Endothelial cell of umbilical vein (primary cell): ENCODE results near the gene ATP8A2. TPM values are rescaled to one million over a fixed set of nuclear protein-coding genes. Genes with fewer than 3 reads are reported as not detected.

Experiments used
- BruUV-seq: library from RNA; stranded (reverse); fragments of 400-500 nt; replicated peaks from 2 replicates; lab custom pipeline; 2021; lab: Mats Ljungman, UMichigan
- CTCF ChIA-PET: fragments of 300-600, 350-600 bp; sonication (Branson Sonifier 250); formaldehyde crosslinking; loops from one replicate; lab custom pipeline; 2021; ENCODE audit warnings: antibody characterized with exemption, inconsistent platforms; lab: Charles Lee
- POLR2A ChIA-PET: fragments of 300-600, 350-600 bp; sonication (Branson Sonifier 250); formaldehyde crosslinking; loops from one replicate; lab custom pipeline; 2021; ENCODE audit warnings: antibody characterized with exemption, inconsistent platforms; lab: Charles Lee
- DNase-seq: peaks from one replicate; pipeline ENCODE4 v3.0.0-alpha.2; 2011; ENCODE audit warnings: low read depth, low spot score
- FAIRE-seq: peaks from 2 replicates; lab custom pipeline; 2011; peaks lifted over from hg19 to GRCh38; lab: Jason Lieb, UNC
- H2AFZ ChIP-seq: 2 replicates; pipeline ENCODE4 v1.6.0; 2012; ENCODE audit warnings: low read depth, low read length, control low read depth, inconsistent platforms
- H3K27ac ChIP-seq: 2 replicates; pipeline ENCODE4 v1.5.1; 2011; ENCODE audit warnings: low read depth, mild to moderate bottlenecking, control low read depth, low read length, moderate library complexity; ENCODE audit not compliant: insufficient read depth
- H3K27me3 ChIP-seq, 2 experiments: 2 replicates each; pipeline versions ENCODE4 v1.6.0 to v1.6.1; 2011; ENCODE audit warnings: low read length in 2 of 2, mixed read lengths in 1 of 2; ENCODE audit not compliant: control insufficient read depth in 2 of 2, insufficient read depth in 2 of 2
- H3K36me3 ChIP-seq, 2 experiments: 2 replicates in 1 of 2; 3 replicates in 1 of 2; pipeline ENCODE4 v1.5.1; 2011; ENCODE audit warnings: low read length in 2 of 2, mild to moderate bottlenecking in 1 of 2, moderate library complexity in 1 of 2; ENCODE audit not compliant: control insufficient read depth in 2 of 2, insufficient read depth in 2 of 2; ENCODE audit errors: extremely low read depth in 1 of 2
- H3K4me1 ChIP-seq: 3 replicates; pipeline ENCODE4 v1.5.1; 2011; ENCODE audit warnings: mild to moderate bottlenecking, low read length; ENCODE audit not compliant: control insufficient read depth, insufficient read depth; ENCODE audit errors: extremely low read depth
- H3K4me2 ChIP-seq: 2 replicates; pipeline ENCODE4 v1.6.1; 2011; ENCODE audit warnings: low read length, control low read depth, mixed read lengths; ENCODE audit not compliant: insufficient read depth
- H3K4me3 ChIP-seq, 3 experiments: fragments of 200-600 bp in 1 of 3; sonication (generic), shearing (Covaris generic) in 1 of 3; replicated peaks in 1 of 3; 2 replicates each; pipeline ENCODE4 v1.5.1; 2011 to 2016; ENCODE audit warnings: control low read depth in 3 of 3, low read length in 3 of 3, mild to moderate bottlenecking in 2 of 3, inconsistent platforms in 1 of 3, low read depth in 1 of 3, moderate library complexity in 1 of 3; ENCODE audit not compliant: insufficient read depth in 1 of 3
- H3K79me2 ChIP-seq: 2 replicates; pipeline ENCODE4 v1.6.0; 2012; ENCODE audit warnings: low read length, inconsistent platforms; ENCODE audit not compliant: control insufficient read depth, insufficient read depth
- H3K9ac ChIP-seq: replicated peaks from 2 replicates; pipeline ENCODE3; 2011; ENCODE audit warnings: low read length, control low read depth; ENCODE audit not compliant: insufficient read depth; ENCODE audit errors: extremely low read depth
- H3K9me1 ChIP-seq: replicated peaks from 3 replicates; pipeline ENCODE4 v1.6.0; 2011; ENCODE audit warnings: mild to moderate bottlenecking, low read length; ENCODE audit not compliant: control insufficient read depth, insufficient read depth; ENCODE audit errors: extremely low read depth
- H3K9me3 ChIP-seq: replicated peaks from 2 replicates; pipeline ENCODE4 v1.5.1; 2012; ENCODE audit warnings: low read length, inconsistent platforms; ENCODE audit not compliant: control insufficient read depth, insufficient read depth
- H4K20me1 ChIP-seq: replicated peaks from 2 replicates; pipeline ENCODE3; 2011; ENCODE audit warnings: mild to moderate bottlenecking, low read length; ENCODE audit not compliant: control insufficient read depth, insufficient read depth; ENCODE audit errors: extremely low read depth
- CTCF ChIP-seq, 2 donors: IDR thresholded peaks; 1 replicate in 1 of 2; 2 replicates in 1 of 2; pipeline ENCODE4 v1.5.1; 2011; ENCODE audit warnings: low read length in 2 of 2, mild to moderate bottlenecking in 2 of 2, moderate library complexity in 2 of 2, control low read depth in 1 of 2, inconsistent platforms in 1 of 2, low read depth in 1 of 2; ENCODE audit not compliant: insufficient read depth in 1 of 2; ENCODE audit errors: extremely low read depth in 1 of 2
- EZH2 ChIP-seq: IDR thresholded peaks from 2 replicates; pipeline ENCODE4 v1.6.1; 2012; ENCODE audit warnings: borderline replicate concordance, low read depth, mild to moderate bottlenecking, moderate library complexity, low read length, inconsistent platforms; ENCODE audit not compliant: severe bottlenecking
- FOS ChIP-seq: IDR thresholded peaks from 2 replicates; pipeline ENCODE4 v1.6.1; 2011; ENCODE audit warnings: mild to moderate bottlenecking, low read length, moderate library complexity, borderline replicate concordance; ENCODE audit not compliant: insufficient read depth
- GATA2 ChIP-seq: IDR thresholded peaks from 2 replicates; pipeline ENCODE4 v1.7.0; 2011; ENCODE audit warnings: low read depth, mild to moderate bottlenecking, moderate library complexity, mixed read lengths, low read length; ENCODE audit not compliant: insufficient read length, insufficient read depth
- JUN ChIP-seq: IDR thresholded peaks from 2 replicates; pipeline ENCODE4 v1.6.1; 2011; ENCODE audit warnings: borderline replicate concordance, low read depth; ENCODE audit not compliant: insufficient read length, insufficient read depth
- MAX ChIP-seq: IDR thresholded peaks from 2 replicates; pipeline ENCODE4 v1.6.1; 2011; ENCODE audit not compliant: insufficient read depth, insufficient read length
- MYC ChIP-seq: IDR thresholded peaks from one replicate; pipeline ENCODE4 v1.6.1; 2011; ENCODE audit warnings: mild to moderate bottlenecking, low read depth, low read length
- POLR2A ChIP-seq: IDR thresholded peaks from 2 replicates; pipeline ENCODE4 v1.6.1; 2012; ENCODE audit warnings: low read depth, mild to moderate bottlenecking, control low read depth, low read length
- POLR2AphosphoS5 ChIP-seq: IDR thresholded peaks from 2 replicates; pipeline ENCODE4 v1.6.1; 2012; ENCODE audit warnings: low read depth, mild to moderate bottlenecking, control low read depth, low read length, moderate library complexity; ENCODE audit not compliant: insufficient read depth
- dilution Hi-C: fragments of 300-500 bp; cut with MboI; formaldehyde crosslinking; loops from one replicate; pipeline ENCODE4 v1.15.0; 2019; ENCODE audit warnings: low sequenced_read_pairs; ENCODE audit not compliant: extremely low pct_ligation_motif_present
- intact Hi-C: fragments of 100-400 bp; cut with micrococcal nuclease; formaldehyde crosslinking; loops from one replicate; pipeline ENCODE4 v1.10.0; 2022
- polyA plus RNA-seq, 4 experiments: library from polyadenylated mRNA; depleted of rRNA in 3 of 4; stranded (reverse) in 3 of 4; unstranded in 1 of 4; fragments of >200 nt; gene quantifications; 2 replicates each; pipeline versions ENCODE4 v1.2.1 to v1.2.3, GENCODE V29; 2011 to 2012; ENCODE audit warnings: missing spikeins in 1 of 4
- total RNA-seq: library from RNA; stranded (reverse); gene quantifications from 2 replicates; pipeline ENCODE4 v1.2.3, GENCODE V29; 2021

ATP8A2 gene
- total and polyA plus RNA-seq, 2 donors (not counting 3 experiments of a cell fraction or from before 2014, with no cell fraction given) = 0.11 to 0.49 TPM

GRCh38 chr13:25939961-25940687 is 568.4 kb downstream of the ATP8A2 start:
- H3K9me1 ChIP-seq = no peaks in the 10 kb centered on the region
- H3K79me2 ChIP-seq = no peaks in the 10 kb centered on the region
- no peaks in the 10 kb centered on the region for H3K4me1 ChIP-seq
- H3K36me3 ChIP-seq = no peaks in the 10 kb centered on the region
- no peak overlapping the region for H3K27ac ChIP-seq
- dilution Hi-C loops = no loop called here
- no peaks in the 10 kb centered on the region for H4K20me1 ChIP-seq
- CTCF ChIA-PET = no interaction called here
- TF ChIP-seq MYC (no peak), FOS (no peak), CTCF (IDR thresholded peaks at IDR 0.05; ENCODE audit: extremely low read depth in 1 of 2, insufficient read depth in 1 of 2, low read depth in 1 of 2, low read length in 2 of 2) (no peak), EZH2 (no peak), JUN (no peak), POLR2AphosphoS5 (no peak), MAX (no peak), GATA2 (no peak), POLR2A (no peak)
- intact Hi-C loops = no loop called here
- H3K9ac ChIP-seq = no peak overlapping the region
- H2AFZ ChIP-seq = no peak overlapping the region
- H3K4me3 ChIP-seq = no peak overlapping the region
- H3K4me2 ChIP-seq = no peak overlapping the region
- peaks cover 0 to 5% of the 10 kb centered on the region in 2 experiments for H3K27me3 ChIP-seq
- FAIRE-seq = no peak
- no peaks in the 10 kb centered on the region for H3K9me3 ChIP-seq
- no peak for DNase-seq
- POLR2A ChIA-PET = no interaction called here
- no TSS peak for BruUV-seq
